Left renal cortex interstitium (tissue), 4 donors: ENCODE results near the gene SYNM. TPM values are rescaled to one million over a fixed set of nuclear protein-coding genes. Genes with fewer than 3 reads are reported as not detected.

ENCODE experiments used
- DNase-seq, 4 donors: peaks; one replicate each; pipeline ENCODE4 v3.0.0-alpha.2; 2013; ENCODE audit warnings: low read depth in 4 of 4, low spot score in 2 of 4, missing footprints in 1 of 4
- polyA plus RNA-seq, 4 donors: library from polyadenylated mRNA; unstranded; fragments of 120-200 nt; gene quantifications; one replicate each; pipeline ENCODE4 v1.2.1, GENCODE V29; 2013; ENCODE audit not compliant: insufficient read length in 4 of 4

SYNM gene
- polyA plus RNA-seq, 4 donors: 1.6 to 2.0 (median 1.7) TPM

GRCh38 chr15:99163271-99164062 lies 58.6 kb downstream of the SYNM start:
- DNase-seq: no peak

GRCh38 chr15:99164119-99164518 lies 59.2 kb downstream of the SYNM start:
- DNase-seq: no peak

GRCh38 chr15:99165020-99165790 lies 60.3 kb downstream of the SYNM start:
- DNase-seq: no peak

GRCh38 chr15:99165956-99166689 lies 61.2 kb downstream of the SYNM start:
- no peak for DNase-seq

- DNase-seq: no peak
Measured at GRCh38 chr15:99167201-99167600, 62.3 kb downstream of the SYNM start.

- DNase-seq: no peak
Measured at GRCh38 chr15:99167640-99168039, 62.8 kb downstream of the SYNM start.

- no peak for DNase-seq
Measured at GRCh38 chr15:99168601-99169580, 64.0 kb downstream of the SYNM start.

- DNase-seq: no peak
Measured at GRCh38 chr15:99169769-99170311, 65.0 kb downstream of the SYNM start.

GRCh38 chr15:99170476-99171065 lies 65.7 kb downstream of the SYNM start:
- no peak for DNase-seq

GRCh38 chr15:99172171-99172570 lies 67.3 kb downstream of the SYNM start:
- no peak for DNase-seq

- no peak for DNase-seq
Measured at GRCh38 chr15:99172989-99173388, 68.1 kb downstream of the SYNM start.

GRCh38 chr15:99174567-99175395 lies 69.9 kb downstream of the SYNM start:
- DNase-seq: no peak

- no peak for DNase-seq
Measured at GRCh38 chr15:99176757-99177156, 71.9 kb downstream of the SYNM start.

- no peak for DNase-seq
Measured at GRCh38 chr15:99177679-99178078, 72.8 kb downstream of the SYNM start.

GRCh38 chr15:99180086-99180963 lies 75.4 kb downstream of the SYNM start:
- no peak for DNase-seq

- no peak for DNase-seq
Measured at GRCh38 chr15:99180964-99181306, 76.1 kb downstream of the SYNM start.

GRCh38 chr15:99181545-99181971 lies 76.7 kb downstream of the SYNM start:
- DNase-seq: no peak

- DNase-seq: no peak
Measured at GRCh38 chr15:99182791-99183190, 77.9 kb downstream of the SYNM start.
